ENCODE results near the gene CCSER1.
"Not testable (repeated sequence)": the region's sequence is repeated elsewhere in the genome, so short reads cannot be mapped to it uniquely, and the experiment has no call there.

CCSER1 gene

DNA sequence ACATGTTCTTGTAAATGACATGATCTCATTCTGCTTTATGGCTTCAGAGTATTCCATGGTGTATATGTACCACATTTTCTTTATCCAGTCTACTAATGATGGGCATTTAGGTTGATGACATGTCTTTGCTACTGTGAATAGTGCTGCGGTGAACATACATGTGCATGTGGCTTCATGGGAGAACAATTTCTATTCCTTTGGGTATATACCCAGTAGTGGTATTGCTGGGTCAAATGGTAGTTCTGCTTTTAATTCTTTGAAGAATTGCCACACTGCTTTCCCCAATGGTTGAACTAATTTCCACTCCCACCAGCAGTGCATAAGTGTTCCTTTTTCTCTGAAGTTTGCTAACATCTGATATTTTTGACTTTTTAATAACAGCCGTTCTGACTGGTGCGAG, 1080.3 kb downstream of the CCSER1 start:
- no peak for TF ChIP-seq CTCF (conservative IDR thresholded peaks at IDR 0.05)
- no peak overlapping the region for H3K27ac ChIP-seq

DNA sequence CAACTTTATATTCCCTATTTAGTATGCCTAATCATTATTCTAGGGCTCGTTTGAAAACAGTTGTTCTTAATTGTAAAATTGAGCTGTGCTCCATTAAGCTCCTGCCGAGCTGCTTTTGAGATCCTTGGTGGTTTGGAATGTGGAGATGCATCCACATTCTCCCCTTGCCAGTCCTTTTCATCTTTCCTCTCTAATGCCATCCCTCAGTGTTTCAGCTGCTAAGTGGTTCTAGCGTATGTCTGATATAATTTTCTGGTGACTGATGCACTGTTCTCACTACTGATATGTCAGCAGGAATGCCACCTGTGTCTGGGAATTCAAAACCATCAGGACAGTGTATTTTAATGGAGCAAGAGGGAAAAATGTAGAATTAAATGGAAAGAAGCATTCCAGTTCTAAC, 1085.0 kb downstream of the CCSER1 start:
- H3K27ac ChIP-seq = no peak overlapping the region
- no peak for TF ChIP-seq CTCF (conservative IDR thresholded peaks at IDR 0.05)

- not testable (repeated sequence) for H3K27ac ChIP-seq
These were observed 1090.7 kb downstream of the CCSER1 start for GRCh38 chr4:91217831-91218403.

DNA sequence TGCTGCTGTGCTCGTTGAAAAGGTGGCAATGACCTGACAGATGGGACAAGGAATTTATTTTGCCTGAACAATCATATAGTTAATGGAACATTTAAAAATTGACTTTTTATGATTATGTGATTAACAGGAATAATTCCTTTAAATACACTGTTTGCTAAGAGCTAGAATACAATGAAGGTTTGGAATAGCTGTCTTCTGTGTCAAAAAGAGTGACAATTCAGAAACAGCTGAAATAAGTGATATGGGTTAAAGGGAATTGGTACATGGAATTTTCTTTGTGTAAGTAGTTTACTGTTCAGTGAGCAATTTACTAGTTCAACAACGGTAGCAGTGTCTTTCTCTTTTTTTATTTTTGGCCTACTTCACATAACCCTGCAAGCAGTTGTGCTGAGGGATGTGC, 1093.1 kb downstream of the CCSER1 start:
- TF ChIP-seq CTCF (conservative IDR thresholded peaks at IDR 0.05) = no peak
- H3K27ac ChIP-seq = no peak overlapping the region

- TF ChIP-seq CTCF (conservative IDR thresholded peaks at IDR 0.05) = no peak
- H3K27ac ChIP-seq = no peak overlapping the region
These were observed 1094.8 kb downstream of the CCSER1 start for GRCh38 chr4:91222014-91222413.

DNA sequence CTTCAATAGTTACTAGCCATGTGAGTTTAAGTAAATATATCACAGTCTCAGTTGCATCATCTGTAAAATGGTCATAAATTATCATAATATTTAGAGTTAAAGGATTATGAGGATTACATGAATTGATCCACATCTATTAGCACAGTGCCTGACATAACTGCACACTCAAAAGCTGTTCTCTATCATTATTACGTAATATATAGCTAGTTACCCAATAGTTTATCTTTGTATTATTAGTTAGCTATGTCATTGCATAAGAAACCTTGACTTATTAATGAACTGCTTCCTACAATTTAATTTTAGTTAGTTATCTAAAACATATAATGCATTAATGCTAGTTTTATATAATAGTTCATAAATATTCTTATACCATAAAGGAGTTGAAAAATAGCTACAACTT, 1099.7 kb downstream of the CCSER1 start:
- H3K27ac ChIP-seq = no peak overlapping the region
- no peak for TF ChIP-seq CTCF (conservative IDR thresholded peaks at IDR 0.05)

GRCh38 chr4:91228659-91229058, 1101.5 kb downstream of the CCSER1 start:
- TF ChIP-seq CTCF (conservative IDR thresholded peaks at IDR 0.05) = no peak
- H3K27ac ChIP-seq = no peak overlapping the region

DNA sequence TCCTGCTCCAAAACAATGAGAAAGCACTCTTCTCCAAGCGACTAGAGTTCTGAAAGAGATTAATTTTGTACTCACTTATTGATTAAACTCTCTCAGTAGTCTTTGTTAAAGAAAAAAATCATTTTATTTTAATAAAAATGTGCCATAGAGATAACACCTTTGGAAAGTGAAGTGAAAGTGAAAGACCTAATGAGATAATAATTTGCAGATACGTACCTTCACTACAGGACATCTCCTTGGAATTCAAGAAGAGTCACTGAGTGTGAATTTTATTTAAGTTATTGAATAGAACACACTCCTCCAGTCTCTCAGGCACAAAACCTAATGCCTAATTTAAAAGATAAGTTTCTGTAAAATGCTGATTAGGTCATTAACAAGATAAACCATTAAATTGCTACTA, 1106.0 kb downstream of the CCSER1 start:
- no peak overlapping the region for H3K27ac ChIP-seq
- no peak for TF ChIP-seq CTCF (conservative IDR thresholded peaks at IDR 0.05)
